Stimulated activated CD4-positive, alpha-beta T cell treated with anti-CD3 and anti-CD28 coated beads, Interleukin-15, amount 100 ng/mL, for 1 hour (primary cell): ENCODE results near the gene GPX3.

Experiments
- DNase-seq, 2 donors: peaks; one replicate each; pipeline ENCODE4 v3.0.0-alpha.2; 2020; ENCODE audit warnings: low read depth in 1 of 2, low spot score in 1 of 2

GPX3 gene, protein sequence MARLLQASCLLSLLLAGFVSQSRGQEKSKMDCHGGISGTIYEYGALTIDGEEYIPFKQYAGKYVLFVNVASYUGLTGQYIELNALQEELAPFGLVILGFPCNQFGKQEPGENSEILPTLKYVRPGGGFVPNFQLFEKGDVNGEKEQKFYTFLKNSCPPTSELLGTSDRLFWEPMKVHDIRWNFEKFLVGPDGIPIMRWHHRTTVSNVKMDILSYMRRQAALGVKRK

GRCh38 chr5:151020304-151021110 lies at the start of gene GPX3:
TSS of gene GPX3 (plus strand) at chr5:151020591. CDS start at chr5:151020655, 64 bp downstream.
- no peak for DNase-seq

DNA sequence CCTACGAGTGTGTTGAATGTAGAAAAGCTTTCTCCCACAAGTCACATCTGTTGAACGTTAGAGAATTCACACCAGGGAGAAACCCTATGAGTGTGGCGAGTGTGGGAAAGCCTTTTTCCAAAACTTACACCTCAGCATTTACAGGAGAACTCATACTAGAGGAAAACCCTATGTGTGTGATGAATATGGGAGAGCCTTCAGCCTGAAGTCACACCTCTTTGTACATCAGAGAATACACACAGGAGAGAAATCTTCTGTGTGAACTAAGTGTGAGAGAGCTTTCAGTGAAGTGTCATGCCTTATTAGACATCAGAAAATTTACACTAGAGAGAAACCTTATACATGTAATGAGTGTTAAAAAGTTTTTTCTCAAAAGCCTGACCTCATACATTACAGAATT lies 41.8 kb upstream of the GPX3 start:
- no peak for DNase-seq

- DNase-seq = no peak
Observed at GRCh38 chr5:150987746-150988145, 32.6 kb upstream of the GPX3 start.

GRCh38 chr5:150989695-150990094 lies 30.7 kb upstream of the GPX3 start:
- no peak for DNase-seq

DNA sequence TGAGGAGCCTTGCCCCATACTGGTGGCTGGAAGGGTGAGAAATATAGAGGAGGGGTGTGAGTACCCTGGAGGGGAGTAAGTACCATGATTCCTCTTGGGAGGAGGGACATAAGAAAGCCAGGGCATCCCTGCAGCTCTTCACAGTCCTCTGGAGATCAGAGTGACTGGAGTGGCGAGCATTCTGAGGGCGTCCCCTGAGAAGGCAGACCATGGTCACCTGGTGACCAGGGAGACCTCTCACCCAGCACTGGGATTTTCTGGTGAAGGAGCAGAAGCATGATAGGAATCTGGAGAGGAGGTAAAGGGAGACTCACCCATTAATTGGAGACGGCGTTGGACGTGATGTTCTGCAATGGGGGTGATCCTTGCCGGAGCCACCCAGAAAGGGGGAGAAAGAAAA lies 27.7 kb upstream of the GPX3 start:
- DNase-seq = no peak

- DNase-seq = no peak
Observed at GRCh38 chr5:150993422-150993821, 27.0 kb upstream of the GPX3 start.

DNA sequence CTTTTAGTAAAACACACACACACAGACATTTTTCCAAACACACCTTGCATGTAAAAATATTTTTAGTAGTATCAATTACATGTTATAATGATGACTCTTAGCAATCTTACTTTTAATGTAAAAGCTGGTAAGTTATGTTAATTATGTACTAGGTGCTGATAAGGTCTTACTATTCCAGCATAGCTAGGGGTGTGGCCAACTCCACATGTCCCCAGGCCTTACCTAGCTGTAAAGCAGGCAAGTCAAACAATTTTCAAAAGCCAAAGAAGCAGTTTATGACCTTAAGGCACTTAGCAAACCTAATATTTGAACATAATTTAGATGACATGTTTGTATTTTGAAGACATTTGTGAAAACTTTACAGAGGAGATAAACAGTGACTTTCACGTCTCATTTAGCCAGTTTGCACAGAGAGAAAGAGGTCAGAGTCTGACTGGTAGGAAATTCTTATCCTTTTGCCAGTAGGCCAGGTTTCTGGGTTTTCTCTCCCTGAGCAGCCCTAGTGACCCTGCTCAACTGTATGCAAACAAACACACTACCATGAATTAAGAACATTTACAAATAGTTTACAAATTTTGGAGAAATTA lies 26.5 kb upstream of the GPX3 start:
- DNase-seq = no peak

GRCh38 chr5:150999704-151000442 lies 20.5 kb upstream of the GPX3 start:
- DNase-seq = no peak

DNA sequence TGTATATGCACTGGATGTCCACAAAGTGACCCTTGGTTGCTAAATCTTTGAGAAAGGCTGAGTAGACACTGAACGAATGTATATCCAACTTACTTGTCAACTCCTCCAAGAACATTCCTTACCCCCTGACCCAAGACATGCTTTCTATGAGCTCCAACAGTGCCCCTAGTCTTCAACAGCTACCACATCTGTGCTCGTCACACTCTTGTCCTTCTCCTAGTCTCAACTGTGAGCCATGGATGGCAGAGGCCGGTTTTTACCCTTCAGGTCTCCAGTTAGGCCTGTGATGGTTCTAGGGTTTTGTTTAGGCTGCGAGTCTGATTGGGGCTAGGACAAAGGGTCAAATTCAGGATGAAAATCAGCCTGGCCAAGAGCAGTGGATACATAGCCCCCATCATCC lies 19.0 kb upstream of the GPX3 start:
- DNase-seq = no peak

DNA sequence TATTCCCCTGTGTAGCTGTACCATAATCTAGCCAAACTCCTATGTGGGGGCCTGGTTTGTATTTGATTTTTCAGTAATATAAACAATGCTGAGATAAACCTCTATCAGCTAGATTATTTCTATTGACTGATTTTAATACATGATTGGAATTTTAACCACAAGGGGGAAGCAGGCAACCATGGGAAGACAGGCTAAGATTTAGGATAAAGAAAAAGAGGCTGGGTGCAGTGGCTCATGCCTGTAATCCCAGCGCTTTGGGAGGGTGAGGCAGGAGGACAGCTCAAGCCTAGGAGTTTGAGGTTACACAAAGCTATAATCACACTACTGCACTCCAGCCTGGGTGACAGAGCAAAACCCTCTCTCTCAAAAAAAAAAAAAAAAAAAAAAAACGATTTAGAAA lies 18.1 kb upstream of the GPX3 start:
- no peak for DNase-seq

GRCh38 chr5:151002681-151003502 lies 17.5 kb upstream of the GPX3 start:
- no peak for DNase-seq

- DNase-seq = no peak
Observed at GRCh38 chr5:151003503-151003860, 16.9 kb upstream of the GPX3 start.

GRCh38 chr5:151004499-151004898 lies 15.9 kb upstream of the GPX3 start:
- no peak for DNase-seq

- DNase-seq = no peak
Observed at GRCh38 chr5:151005187-151005949, 15.0 kb upstream of the GPX3 start.

DNA sequence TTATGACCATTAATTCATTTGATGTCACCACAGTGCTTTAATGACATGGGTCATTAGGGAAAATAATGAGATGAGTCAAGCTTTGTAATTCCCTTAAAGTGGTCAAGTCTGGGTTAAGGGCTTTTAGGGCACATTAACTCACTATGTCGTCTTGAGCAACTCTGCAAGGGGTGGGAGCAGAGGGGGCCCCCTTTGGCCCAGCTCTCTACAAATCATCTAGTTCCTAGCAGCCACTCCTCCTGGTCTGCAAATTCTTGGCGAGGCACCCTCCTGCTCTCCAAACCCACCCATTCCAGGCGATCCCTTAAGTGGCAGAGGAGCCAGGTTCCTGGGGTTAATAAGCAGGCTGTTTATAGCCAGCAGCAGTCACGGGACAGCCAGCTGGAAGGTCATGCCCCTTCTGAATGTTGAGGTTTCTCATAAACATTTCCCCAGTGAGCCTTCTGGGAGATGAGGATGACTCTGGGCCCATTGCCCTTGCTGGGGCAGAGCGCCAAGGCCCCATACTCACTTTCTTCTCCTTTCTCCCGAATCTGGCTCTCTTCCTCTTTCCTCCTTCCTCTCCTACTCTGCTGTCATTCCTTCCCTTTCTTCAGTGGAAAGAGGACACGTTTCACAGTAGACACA lies 14.3 kb upstream of the GPX3 start:
- DNase-seq = no peak

GRCh38 chr5:151006704-151007334 lies 13.6 kb upstream of the GPX3 start:
- DNase-seq = no peak

DNA sequence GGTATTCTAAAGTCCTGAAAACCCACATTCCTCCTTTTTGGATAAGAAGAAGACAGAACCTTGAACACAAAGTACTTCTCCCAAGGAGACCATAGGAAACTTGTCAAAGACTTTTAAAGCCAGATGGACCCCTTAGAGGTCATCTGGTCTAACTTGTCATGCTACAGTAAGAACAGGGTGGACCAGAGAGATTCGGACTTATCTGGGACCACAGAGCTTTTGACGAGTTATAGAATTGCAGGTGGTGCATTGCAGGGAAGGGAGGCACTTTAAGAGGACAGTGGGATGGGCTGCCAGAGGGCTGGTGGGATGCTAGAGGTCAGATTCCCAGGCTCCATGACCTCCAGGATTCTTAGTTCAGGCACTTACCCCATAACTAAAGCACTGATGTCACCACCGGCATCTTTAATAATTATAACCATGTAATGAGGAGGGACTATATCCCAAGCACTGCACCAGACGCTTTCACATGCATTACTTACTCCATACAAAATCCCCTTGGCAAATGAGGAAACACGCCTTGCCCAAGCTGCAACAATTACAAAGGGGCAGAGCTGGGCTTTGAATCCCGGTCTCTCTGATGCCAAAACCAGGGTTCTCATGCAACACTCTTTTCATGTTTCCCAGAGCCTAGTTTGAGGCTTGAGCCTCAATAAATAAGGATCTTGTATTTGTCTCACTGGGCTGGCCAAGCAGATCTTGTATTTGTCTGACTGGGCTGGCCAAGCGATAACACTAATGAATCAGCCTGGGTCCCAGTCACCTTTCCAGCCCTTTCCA lies 12.8 kb upstream of the GPX3 start:
- no peak for DNase-seq

GRCh38 chr5:151008210-151008491 lies 12.2 kb upstream of the GPX3 start:
- no peak for DNase-seq

DNA sequence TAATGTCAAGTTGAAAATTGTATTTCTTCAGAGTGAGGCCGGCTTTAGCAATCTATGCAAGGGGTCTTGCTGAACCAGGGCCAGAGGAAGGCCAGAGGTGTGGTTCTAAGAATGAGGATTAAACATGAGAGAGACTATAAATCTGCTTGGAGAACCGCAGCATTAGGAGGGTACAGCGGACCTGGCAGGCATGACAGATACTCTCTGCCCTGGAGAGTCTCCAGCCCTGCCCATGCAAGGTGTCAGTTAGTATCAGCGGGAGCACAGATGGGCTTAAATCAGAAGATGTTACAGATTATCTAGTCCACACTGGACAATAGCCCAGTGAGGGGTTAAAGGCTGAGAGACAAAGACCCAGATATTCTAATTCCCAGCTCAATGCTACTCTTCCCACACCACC lies 11.5 kb upstream of the GPX3 start:
- no peak for DNase-seq
